Prostate gland (tissue), 2 donors: ENCODE measurements around the gene ARF6.

ENCODE experiments used
- CTCF ChIP-seq, 4 experiments: fragments of 200-600 bp in 2 of 4; fragments of 450-650 bp in 2 of 4; sonication (generic) in 2 of 4; IDR thresholded peaks; 1 replicate in 3 of 4; 2 replicates in 1 of 4; pipeline ENCODE4 v1.5.1; 2016 to 2019; ENCODE audit warnings: antibody characterized with exemption in 4 of 4, mild to moderate bottlenecking in 2 of 4, moderate library complexity in 2 of 4
- POLR2A ChIP-seq: fragments of 450-650 bp; IDR thresholded peaks from one replicate; pipeline ENCODE4 v1.6.1; 2016; ENCODE audit warnings: antibody characterized with exemption, mild to moderate bottlenecking

GRCh38 chr14:49892636-49893308 lies at the start of gene ARF6:
- peak in 3 of 4 experiments; percentile 24 to 69 (median 52) for TF ChIP-seq CTCF (IDR thresholded peaks at IDR 0.05)
- peak; percentile 96 for TF ChIP-seq POLR2A
